OCI-LY7 (cell line): Measurements from ENCODE around the gene CES5A.

ENCODE experiments used
- EZH2phosphoT487 ChIP-seq: fragments of 200-600 bp; sonication (generic); IDR thresholded peaks from 2 replicates; pipeline ENCODE4 v1.6.1; 2018; ENCODE audit warnings: low read depth, borderline replicate concordance, mild to moderate bottlenecking, mixed run types, antibody characterized with exemption, low read length, moderate library complexity, mixed read lengths
- TF ChIP-seq, protein P1 (sequence below): fragments of 200-600 bp; sonication (generic); conservative IDR thresholded peaks from 2 replicates; pipeline ENCODE4 v1.5.1; 2014; ENCODE audit warnings: mild to moderate bottlenecking, antibody characterized with exemption, low read length, moderate library complexity, mixed read lengths

DNA sequence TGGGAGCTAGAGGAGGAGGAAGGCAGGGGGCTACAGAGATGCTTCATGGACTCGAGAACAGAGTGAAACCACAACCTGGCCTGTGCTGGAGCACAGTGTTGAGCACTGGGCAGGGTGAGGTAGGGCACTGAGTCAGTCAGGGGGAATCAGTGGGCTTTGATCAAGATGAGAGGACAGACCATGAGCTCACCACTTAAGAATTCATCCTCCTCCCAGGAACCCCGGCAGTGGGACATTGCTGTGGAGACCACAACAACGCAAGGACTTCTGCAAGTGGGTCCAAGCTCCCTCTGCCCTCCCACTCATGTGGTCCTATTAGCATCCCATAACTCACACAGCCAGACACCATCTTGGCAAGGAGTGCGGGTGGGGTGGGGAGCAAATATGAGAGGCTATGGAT lies 1.7 kb upstream of the CES5A start:
- TF ChIP-seq, protein P1, sequence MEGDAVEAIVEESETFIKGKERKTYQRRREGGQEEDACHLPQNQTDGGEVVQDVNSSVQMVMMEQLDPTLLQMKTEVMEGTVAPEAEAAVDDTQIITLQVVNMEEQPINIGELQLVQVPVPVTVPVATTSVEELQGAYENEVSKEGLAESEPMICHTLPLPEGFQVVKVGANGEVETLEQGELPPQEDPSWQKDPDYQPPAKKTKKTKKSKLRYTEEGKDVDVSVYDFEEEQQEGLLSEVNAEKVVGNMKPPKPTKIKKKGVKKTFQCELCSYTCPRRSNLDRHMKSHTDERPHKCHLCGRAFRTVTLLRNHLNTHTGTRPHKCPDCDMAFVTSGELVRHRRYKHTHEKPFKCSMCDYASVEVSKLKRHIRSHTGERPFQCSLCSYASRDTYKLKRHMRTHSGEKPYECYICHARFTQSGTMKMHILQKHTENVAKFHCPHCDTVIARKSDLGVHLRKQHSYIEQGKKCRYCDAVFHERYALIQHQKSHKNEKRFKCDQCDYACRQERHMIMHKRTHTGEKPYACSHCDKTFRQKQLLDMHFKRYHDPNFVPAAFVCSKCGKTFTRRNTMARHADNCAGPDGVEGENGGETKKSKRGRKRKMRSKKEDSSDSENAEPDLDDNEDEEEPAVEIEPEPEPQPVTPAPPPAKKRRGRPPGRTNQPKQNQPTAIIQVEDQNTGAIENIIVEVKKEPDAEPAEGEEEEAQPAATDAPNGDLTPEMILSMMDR, result no peak
- no peak for TF ChIP-seq EZH2phosphoT487
